Gastrocnemius medialis (tissue), 4 donors: ENCODE results near the gene WHRN. TPM values are rescaled to one million over a fixed set of nuclear protein-coding genes. Genes with fewer than 3 reads are reported as not detected.
A peak's percentile ranks its signal among the peaks of the same experiment; 100 is the strongest.

Experiments
- ATAC-seq, 2 donors: fragments of 150-250 bp; one replicate each; pipeline ENCODE4 v1.9.1; 2016
- DNase-seq, 2 donors: peaks; one replicate each; pipeline ENCODE4 v3.0.0-alpha.2; 2019
- H3K27ac ChIP-seq, 4 donors: fragments of 200-600 bp; sonication (generic); 1 replicate in 1 of 4; 2 replicates in 3 of 4; pipeline ENCODE4 v1.5.1; 2016 to 2018; ENCODE audit warnings: mild to moderate bottlenecking in 2 of 4, moderate library complexity in 1 of 4
- H3K27me3 ChIP-seq, 3 donors: fragments of 200-600 bp; sonication (generic) in 2 of 3; 1 replicate in 1 of 3; 2 replicates in 2 of 3; pipeline versions ENCODE4 v1.5.1 to v1.6.0; 2016 to 2019; ENCODE audit warnings: mild to moderate bottlenecking in 1 of 3, moderate library complexity in 1 of 3
- H3K36me3 ChIP-seq, 2 donors: fragments of 200-600 bp; sonication (generic) in 1 of 2; one replicate each; pipeline ENCODE4 v1.5.1; 2017 to 2018
- H3K4me1 ChIP-seq, 2 donors: fragments of 200-600 bp; sonication (generic) in 1 of 2; one replicate each; pipeline ENCODE4 v1.5.1; 2016 to 2017; ENCODE audit warnings: mild to moderate bottlenecking in 2 of 2
- H3K4me3 ChIP-seq, 4 donors: fragments of 200-600 bp; sonication (generic) in 3 of 4; 1 replicate in 1 of 4; 2 replicates in 3 of 4; pipeline ENCODE4 v1.5.1; 2016 to 2019; ENCODE audit warnings: mild to moderate bottlenecking in 2 of 4
- H3K9me3 ChIP-seq, 3 donors: fragments of 200-600 bp; sonication (generic) in 2 of 3; 1 replicate in 1 of 3; 2 replicates in 2 of 3; pipeline ENCODE4 v1.5.1; 2016 to 2019
- CTCF ChIP-seq, 5 experiments: fragments of 450-650 bp in 3 of 5; fragments of 200-600 bp in 2 of 5; sonication (generic) in 2 of 5; IDR thresholded peaks in 4 of 5; conservative IDR thresholded peaks in 1 of 5; 1 replicate in 4 of 5; 2 replicates in 1 of 5; pipeline ENCODE4 v1.5.1; 2016 to 2019; ENCODE audit warnings: antibody characterized with exemption in 5 of 5, mild to moderate bottlenecking in 3 of 5, moderate library complexity in 3 of 5
- POLR2A ChIP-seq, 2 donors: fragments of 450-650 bp; IDR thresholded peaks; one replicate each; pipeline ENCODE4 v1.6.1; 2017; ENCODE audit warnings: antibody characterized with exemption in 2 of 2, mild to moderate bottlenecking in 2 of 2, moderate library complexity in 2 of 2
- in situ Hi-C, 4 donors: fragments of 200-750 bp; cut with MboI; loops; one replicate each; pipeline versions ENCODE4 v1.15.0 to v1.8.0; 2017; ENCODE audit warnings: low sequenced_read_pairs in 4 of 4
- intact Hi-C: fragments of 100-400 bp; cut with DNase I; formaldehyde crosslinking; loops from one replicate; pipeline ENCODE4 v1.15.1; 2023; ENCODE audit warnings: low total_unique reads
- total RNA-seq, 4 donors: library from RNA; depleted of rRNA; stranded (reverse); fragments of >200 nt; gene quantifications; one replicate each; pipeline versions ENCODE4 v1.1.0 to v1.2.3, GENCODE V29; 2016

Gene WHRN
- total RNA-seq, 4 donors from 2014 or later, result 0.16 to 0.18 TPM; not detected in 2

- DNase-seq, result no peak
- in situ Hi-C loops (no loop called here), intact Hi-C loops (no loop called here)
- H3K27me3 ChIP-seq, result peaks cover 48 to 59% (median 50%) of the 10 kb centered on the region in 3 donors
- H3K4me3 ChIP-seq, result peak overlapping the region; percentile 54 to 69 (median 62)
- H3K27ac ChIP-seq, result no peak overlapping the region
- H3K9me3 ChIP-seq, result no peaks in the 10 kb centered on the region
- no peaks in the 10 kb centered on the region for H3K36me3 ChIP-seq
- H3K4me1 ChIP-seq, result peaks cover 0 to 6% of the 10 kb centered on the region in 2 donors
- peak in 1 of 2 donors; percentile 55 for ATAC-seq
- no peak for TF ChIP-seq CTCF (IDR thresholded peaks at IDR 0.05 in 4 of 5, conservative IDR thresholded peaks at IDR 0.05 in 1 of 5)
- no peak for TF ChIP-seq POLR2A (IDR thresholded peaks at IDR 0.05)
Measured at GRCh38 chr9:114504341-114505186, 709 bp downstream of the WHRN start.

- Histone ChIP-seq H3K4me3 (peak overlapping the region in 3 of 4 donors; percentile 59 to 69 (median 66)), H3K4me1 (peaks cover 0 to 6% of the 10 kb centered on the region in 2 donors), H3K27me3 (peaks cover 48 to 52% (median 50%) of the 10 kb centered on the region in 3 donors), H3K27ac (no peak overlapping the region), H3K9me3 (no peaks in the 10 kb centered on the region), H3K36me3 (no peaks in the 10 kb centered on the region)
- TF ChIP-seq POLR2A (IDR thresholded peaks at IDR 0.05) (no peak), CTCF (IDR thresholded peaks at IDR 0.05 in 4 of 5, conservative IDR thresholded peaks at IDR 0.05 in 1 of 5) (no peak)
- intact Hi-C loops (no loop called here), in situ Hi-C loops (no loop called here)
- DNase-seq (no peak), ATAC-seq (no peak)
Measured at GRCh38 chr9:114503522-114504340, 1.5 kb downstream of the WHRN start.

- no peak for TF ChIP-seq POLR2A (IDR thresholded peaks at IDR 0.05)
- TF ChIP-seq CTCF (IDR thresholded peaks at IDR 0.05 in 4 of 5, conservative IDR thresholded peaks at IDR 0.05 in 1 of 5), result no peak
- Histone ChIP-seq H3K27ac (no peak overlapping the region), H3K9me3 (no peaks in the 10 kb centered on the region), H3K27me3 (peaks cover 46 to 50% (median 48%) of the 10 kb centered on the region in 3 donors), H3K36me3 (no peaks in the 10 kb centered on the region), H3K4me1 (peaks cover 0 to 6% of the 10 kb centered on the region in 2 donors), H3K4me3 (no peak overlapping the region)
- intact Hi-C loops, result no loop called here
- DNase-seq (no peak), ATAC-seq (no peak)
- in situ Hi-C loops, result no loop called here
Measured at GRCh38 chr9:114503009-114503408, 2.3 kb downstream of the WHRN start.

GRCh38 chr9:114501796-114502682, 3.2 kb downstream of the WHRN start:
- DNase-seq, result no peak
- ATAC-seq, result no peak
- Histone ChIP-seq H3K4me3 (no peak overlapping the region), H3K9me3 (no peaks in the 10 kb centered on the region), H3K27ac (no peak overlapping the region), H3K36me3 (no peaks in the 10 kb centered on the region), H3K4me1 (peaks cover 0 to 6% of the 10 kb centered on the region in 2 donors), H3K27me3 (peaks cover 38 to 42% (median 40%) of the 10 kb centered on the region in 3 donors)
- in situ Hi-C loops (no loop called here), intact Hi-C loops (no loop called here)
- TF ChIP-seq CTCF (IDR thresholded peaks at IDR 0.05 in 4 of 5, conservative IDR thresholded peaks at IDR 0.05 in 1 of 5) (no peak), POLR2A (IDR thresholded peaks at IDR 0.05) (no peak)
